OCI-LY7 (cell line): ENCODE data around the gene ATP1B3. TPM values are rescaled to one million over a fixed set of nuclear protein-coding genes. Genes with fewer than 3 reads are reported as not detected.

ENCODE experiments used
- BruUV-seq: library from RNA; stranded (reverse); fragments of 400-500 nt; replicated peaks from 2 replicates; lab custom pipeline; 2021; lab: Mats Ljungman, UMichigan
- CTCF ChIA-PET: fragments of 300-600 bp; sonication (Branson Sonifier 250); formaldehyde crosslinking; loops from one replicate; lab custom pipeline; 2022; ENCODE audit warnings: antibody characterized with exemption; ENCODE audit not compliant: unreplicated experiment; lab: Charles Lee
- POLR2A ChIA-PET: fragments of 300-600 bp; sonication (Branson Sonifier 250); formaldehyde crosslinking; loops from one replicate; lab custom pipeline; 2022; ENCODE audit warnings: antibody characterized with exemption; lab: Charles Lee
- DNase-seq: peaks from one replicate; pipeline ENCODE4 v3.0.0-alpha.2; 2015; ENCODE audit warnings: low spot score
- H2AFZ ChIP-seq: fragments of 200-600 bp; sonication (generic), shearing (Covaris generic); 2 replicates; pipeline ENCODE4 v1.6.1; 2014; ENCODE audit warnings: mild to moderate bottlenecking, antibody characterized with exemption, low read length, moderate library complexity
- H3K27ac ChIP-seq: fragments of 200-600 bp; sonication (generic); 2 replicates; pipeline ENCODE4 v1.5.1; 2014; ENCODE audit warnings: mixed run types, low read depth, mild to moderate bottlenecking, moderate library complexity, low read length, inconsistent platforms; ENCODE audit not compliant: poor library complexity, severe bottlenecking
- H3K36me3 ChIP-seq: fragments of 200-600 bp; sonication (generic); 2 replicates; pipeline ENCODE4 v1.6.1; 2014; ENCODE audit warnings: mild to moderate bottlenecking, antibody characterized with exemption, low read length, moderate library complexity, mixed read lengths; ENCODE audit not compliant: insufficient read depth
- H3K4me1 ChIP-seq: fragments of 200-600 bp; sonication (generic); 2 replicates; pipeline ENCODE4 v1.5.1; 2014; ENCODE audit warnings: mild to moderate bottlenecking, low read length; ENCODE audit not compliant: insufficient read depth, poor library complexity, severe bottlenecking
- H3K4me2 ChIP-seq: fragments of 200-600 bp; sonication (generic); 2 replicates; pipeline ENCODE4 v1.6.1; 2014; ENCODE audit warnings: mild to moderate bottlenecking, low read length
- H3K4me3 ChIP-seq: fragments of 200-600 bp; sonication (generic); 2 replicates; pipeline ENCODE4 v1.5.1; 2014; ENCODE audit warnings: mild to moderate bottlenecking, low read depth, low read length; ENCODE audit not compliant: poor library complexity, severe bottlenecking
- H3K79me2 ChIP-seq: fragments of 200-600 bp; sonication (generic); 2 replicates; pipeline ENCODE4 v1.6.1; 2016; ENCODE audit warnings: low read depth, mild to moderate bottlenecking, low read length, moderate library complexity, mixed read lengths; ENCODE audit not compliant: insufficient read depth
- H3K9me2 ChIP-seq: fragments of 200-600 bp; sonication (generic); 2 replicates; pipeline ENCODE4 v1.6.1; 2016; ENCODE audit warnings: mild to moderate bottlenecking, low read length, mixed read lengths; ENCODE audit not compliant: insufficient read depth
- H3K9me3 ChIP-seq: fragments of 200-600 bp; sonication (generic); 2 replicates; pipeline ENCODE4 v1.6.1; 2014; ENCODE audit warnings: mild to moderate bottlenecking, mixed run types, low read length, mixed read lengths
- H4K20me1 ChIP-seq: fragments of 200-600 bp; sonication (generic); 2 replicates; pipeline ENCODE4 v1.6.1; 2014; ENCODE audit warnings: mild to moderate bottlenecking, antibody characterized with exemption, low read length, moderate library complexity, mixed read lengths; ENCODE audit not compliant: insufficient read depth
- CTCF ChIP-seq: fragments of 200-600 bp; sonication (generic); conservative IDR thresholded peaks from 2 replicates; pipeline ENCODE4 v1.5.1; 2014; ENCODE audit warnings: mild to moderate bottlenecking, antibody characterized with exemption, low read length, moderate library complexity, mixed read lengths
- EZH2phosphoT487 ChIP-seq: fragments of 200-600 bp; sonication (generic); IDR thresholded peaks from 2 replicates; pipeline ENCODE4 v1.6.1; 2018; ENCODE audit warnings: low read depth, borderline replicate concordance, mild to moderate bottlenecking, mixed run types, antibody characterized with exemption, low read length, moderate library complexity, mixed read lengths
- intact Hi-C: fragments of 100-400 bp; cut with micrococcal nuclease; formaldehyde crosslinking; loops from one replicate; pipeline ENCODE4 v1.10.0; 2022; ENCODE audit not compliant: unreplicated experiment
- total RNA-seq, 2 experiments: library from RNA; depleted of rRNA in 1 of 2; stranded (reverse); fragments of >200 nt in 1 of 2; shearing (Covaris generic) in 1 of 2; gene quantifications; 2 replicates each; pipeline ENCODE4 v1.2.3, GENCODE V29; 2014 to 2022

ATP1B3 gene
- total RNA-seq, 2 experiments from 2014 or later: 53.8 to 133 TPM

GRCh38 chr3:141960731-141961130 is 84.3 kb downstream of the ATP1B3 start:
- H3K9me2 ChIP-seq: no peaks in the 10 kb centered on the region
- BruUV-seq: no TSS peak
- CTCF ChIA-PET: no interaction called here
- H3K79me2 ChIP-seq: no peaks in the 10 kb centered on the region; the same call in 1 of the 2 replicates
- no peak overlapping the region for H3K4me3 ChIP-seq
- no peak overlapping the region for H3K27ac ChIP-seq
- no peak for TF ChIP-seq CTCF
- TF ChIP-seq EZH2phosphoT487: no peak
- no peaks in the 10 kb centered on the region for H3K4me1 ChIP-seq
- no peak overlapping the region for H3K4me2 ChIP-seq
- H3K36me3 ChIP-seq: peaks cover 97% of the 10 kb centered on the region
- POLR2A ChIA-PET: no interaction called here
- no peaks in the 10 kb centered on the region for H4K20me1 ChIP-seq
- intact Hi-C loops: loop anchor here (5.0 kb wide), 2 partner anchors 167 to 182 kb away; no protein-coding TSS in a partner anchor
- H3K9me3 ChIP-seq: no peaks in the 10 kb centered on the region
- no peak overlapping the region for H2AFZ ChIP-seq
- DNase-seq: no peak

- H3K9me3 ChIP-seq: no peaks in the 10 kb centered on the region
- ChIA-PET POLR2A (no interaction called here), CTCF (no interaction called here)
- H2AFZ ChIP-seq: no peak overlapping the region
- H4K20me1 ChIP-seq: no peaks in the 10 kb centered on the region
- BruUV-seq: no TSS peak
- TF ChIP-seq EZH2phosphoT487 (no peak), CTCF (no peak)
- H3K79me2 ChIP-seq: no peaks in the 10 kb centered on the region; the same call in 1 of the 2 replicates
- H3K27ac ChIP-seq: no peak overlapping the region
- H3K4me3 ChIP-seq: no peak overlapping the region
- no peaks in the 10 kb centered on the region for H3K9me2 ChIP-seq
- DNase-seq: no peak
- H3K4me1 ChIP-seq: no peaks in the 10 kb centered on the region
- no peak overlapping the region for H3K4me2 ChIP-seq
- intact Hi-C loops: loop anchor here (2.0 to 5.0 kb wide), 3 partner anchors 164 to 248 kb away; no protein-coding TSS in a partner anchor
- peaks cover 93% of the 10 kb centered on the region for H3K36me3 ChIP-seq
Measured at GRCh38 chr3:141963301-141963700, 86.9 kb downstream of the ATP1B3 start.

DNA sequence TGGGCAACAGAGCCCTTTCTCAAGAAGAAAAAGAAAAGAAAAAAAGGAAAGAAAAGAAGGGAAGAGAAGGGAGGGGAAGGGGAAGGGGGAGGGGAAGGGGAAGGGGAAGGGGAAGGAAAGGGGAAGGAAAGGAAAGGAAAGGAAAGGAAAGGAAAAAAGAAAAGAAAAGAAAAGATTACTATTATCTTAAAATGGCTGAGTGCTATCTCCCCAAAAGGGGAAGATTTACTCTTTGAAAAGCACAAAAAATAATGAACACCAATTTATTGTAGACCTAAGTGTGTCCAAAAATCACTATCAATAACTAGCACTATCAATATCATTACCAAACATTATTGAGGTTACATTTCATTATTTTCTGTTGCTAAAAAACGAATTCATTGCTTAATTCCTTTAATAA is 89.0 kb downstream of the ATP1B3 start:
- CTCF ChIA-PET: no interaction called here
- Histone ChIP-seq H3K9me3 (no peaks in the 10 kb centered on the region), H3K4me2 (no peak overlapping the region), H3K36me3 (peaks cover 85% of the 10 kb centered on the region), H3K4me1 (no peaks in the 10 kb centered on the region), H3K79me2 (no peaks in the 10 kb centered on the region; the same call in 1 of the 2 replicates), H3K4me3 (no peak overlapping the region), H4K20me1 (no peaks in the 10 kb centered on the region), H3K27ac (no peak overlapping the region), H2AFZ (no peak overlapping the region), H3K9me2 (no peaks in the 10 kb centered on the region)
- no peak for DNase-seq
- TF ChIP-seq CTCF (no peak), EZH2phosphoT487 (no peak)
- intact Hi-C loops: no loop called here
- BruUV-seq: no TSS peak
- POLR2A ChIA-PET: interaction anchor here (0.6 kb wide), 1 partner anchor 162 kb away, joined by 3 read pairs; no protein-coding TSS in a partner anchor
